ENCODE measurements around the gene ADD3.

ADD3 gene

GRCh38 chr10:110005719-110006118, 2.1 kb upstream of the ADD3 start:
- no peak for DNase-seq

DNA sequence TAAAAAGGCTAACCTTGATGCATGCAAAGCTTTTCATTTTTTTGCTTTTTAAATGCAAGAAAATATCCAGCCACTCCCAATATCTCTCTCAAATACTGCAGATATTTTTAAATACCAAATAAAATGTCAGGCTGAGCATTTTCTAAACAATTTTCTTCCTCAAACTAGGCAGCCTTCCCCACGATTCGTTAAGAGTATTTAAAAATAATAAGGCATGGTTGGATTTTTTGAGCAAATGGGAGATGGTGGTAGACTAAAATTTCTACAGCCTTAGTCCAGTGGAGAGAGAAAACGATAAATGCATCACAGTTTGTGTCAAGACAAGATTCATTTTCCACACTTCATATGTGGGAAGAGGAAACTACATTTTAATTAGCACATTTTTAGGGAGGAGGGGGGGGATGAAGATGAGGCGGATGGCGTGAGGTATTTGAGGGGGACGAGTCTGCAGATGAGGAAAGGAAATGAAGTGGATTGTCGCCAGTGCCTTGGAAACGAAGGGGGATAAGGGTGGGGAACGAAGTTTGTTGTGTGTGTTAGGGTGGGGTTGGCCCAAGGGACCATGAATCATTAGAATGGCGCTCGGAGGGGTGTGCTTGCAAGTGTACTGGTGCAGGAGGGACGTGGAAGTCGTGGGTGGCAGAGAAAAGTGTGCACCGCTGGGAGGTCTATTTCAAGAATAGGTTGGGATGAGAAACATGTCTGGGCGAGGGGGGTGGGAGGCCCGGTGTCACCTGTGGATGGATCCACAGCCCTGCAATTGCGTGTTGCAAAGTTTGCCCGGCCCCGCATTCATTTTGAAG, 1.2 kb upstream of the ADD3 start:
- DNase-seq, result no peak

DNA sequence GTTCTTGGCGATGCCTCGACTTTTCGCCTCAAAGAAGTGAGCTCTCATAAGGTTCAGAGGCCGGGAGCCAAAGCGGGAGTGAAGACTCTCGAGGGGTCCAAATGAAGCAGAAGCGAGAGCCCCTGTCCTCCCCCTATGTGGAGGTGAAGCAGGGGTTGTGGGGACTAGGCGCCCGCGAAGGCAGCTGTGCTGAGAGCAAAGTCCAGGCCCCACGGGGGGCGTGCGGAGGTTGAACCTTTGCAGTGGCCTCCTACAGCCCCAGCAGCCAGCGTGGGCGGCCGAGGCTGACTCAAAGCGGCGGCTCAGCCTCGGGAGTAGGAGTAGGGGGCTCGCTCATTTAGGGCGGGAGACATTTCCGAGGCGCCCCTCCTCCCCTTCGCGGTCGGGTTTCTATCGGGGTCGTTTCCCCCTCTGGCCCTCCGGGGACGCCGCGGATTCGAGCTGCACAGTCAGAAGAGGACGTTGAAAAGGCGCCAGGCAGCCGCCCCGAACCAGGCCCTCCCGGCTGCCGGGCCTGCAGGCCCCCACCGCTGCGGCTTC, 553 bp upstream of the ADD3 start:
- no peak for DNase-seq

GRCh38 chr10:110008518-110009339, 945 bp downstream of the ADD3 start:
- peak; percentile 51 for DNase-seq

DNA sequence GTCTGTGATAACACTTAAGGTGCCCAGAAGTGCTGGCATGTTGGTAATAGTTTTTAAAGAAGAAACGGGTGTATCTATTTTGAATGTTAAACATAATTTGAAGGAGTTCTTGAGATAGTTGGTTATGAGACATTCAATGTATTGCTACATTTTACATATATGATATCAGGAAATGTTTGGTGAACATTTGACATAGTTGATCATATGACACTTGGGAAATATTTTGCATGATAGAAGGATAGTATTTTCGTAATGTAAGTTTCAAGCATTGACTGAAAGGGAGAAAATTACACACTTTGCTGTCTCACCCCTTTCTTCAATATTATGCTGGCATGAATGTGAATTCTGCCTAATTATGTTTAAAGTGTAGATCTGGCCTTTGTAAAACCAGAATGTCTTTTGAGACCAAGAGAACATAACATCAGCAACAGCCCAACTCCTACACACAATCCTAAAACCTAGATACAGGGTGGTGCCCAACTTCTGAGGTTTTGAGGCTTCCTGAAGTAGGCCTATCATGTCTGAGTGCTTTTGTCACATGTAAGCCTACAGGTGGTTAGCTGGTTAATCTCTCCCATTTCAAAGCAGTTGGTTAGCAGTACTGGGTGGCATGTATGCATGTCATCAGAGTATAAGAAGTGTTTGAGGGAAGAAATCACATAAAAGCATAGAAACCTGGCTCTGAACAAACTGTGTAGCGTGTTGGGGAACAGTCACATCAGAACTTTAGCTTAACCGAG, 2.1 kb downstream of the ADD3 start:
- no peak for DNase-seq

DNA sequence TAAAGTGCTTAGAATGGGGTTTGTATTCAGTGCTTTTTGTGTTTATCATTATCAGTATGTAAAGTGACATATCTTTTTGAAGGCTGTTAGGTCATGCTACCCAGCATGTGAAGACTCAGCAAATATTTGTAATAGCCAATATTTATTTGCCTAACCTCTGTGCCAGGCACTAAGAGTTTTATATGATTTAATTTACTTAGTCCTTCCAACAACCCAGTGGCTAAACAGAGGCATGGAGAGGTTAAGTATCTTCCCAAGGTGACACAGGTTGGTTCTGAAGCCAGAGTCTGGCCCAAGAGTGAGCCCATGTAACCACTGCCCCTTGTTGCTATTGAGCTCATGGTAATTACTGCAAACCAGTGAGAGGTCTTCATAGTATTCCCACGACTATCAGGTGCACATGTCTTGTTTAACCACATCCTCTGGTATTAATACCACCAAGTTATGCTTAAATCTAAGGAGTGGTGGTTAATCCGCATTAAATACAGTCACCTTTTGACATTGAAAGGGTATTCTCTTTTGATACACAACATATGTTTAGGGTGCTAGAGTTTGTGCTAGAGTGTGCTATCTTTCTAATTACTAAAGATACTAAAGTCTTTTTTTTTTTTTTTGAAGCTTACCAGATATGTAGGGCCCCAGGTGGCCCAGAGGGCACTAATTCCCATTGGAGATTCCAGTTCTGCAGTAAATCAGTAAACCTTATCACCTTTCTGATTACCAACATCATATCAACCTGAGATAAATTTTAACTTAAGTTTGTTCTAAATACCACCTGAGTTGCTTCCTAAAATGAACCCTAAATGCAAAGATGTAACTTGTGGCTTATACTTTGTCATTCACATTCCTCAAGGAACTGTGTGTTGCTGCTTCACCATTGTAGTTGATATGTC, 2.9 kb downstream of the ADD3 start:
- DNase-seq, result no peak

DNA sequence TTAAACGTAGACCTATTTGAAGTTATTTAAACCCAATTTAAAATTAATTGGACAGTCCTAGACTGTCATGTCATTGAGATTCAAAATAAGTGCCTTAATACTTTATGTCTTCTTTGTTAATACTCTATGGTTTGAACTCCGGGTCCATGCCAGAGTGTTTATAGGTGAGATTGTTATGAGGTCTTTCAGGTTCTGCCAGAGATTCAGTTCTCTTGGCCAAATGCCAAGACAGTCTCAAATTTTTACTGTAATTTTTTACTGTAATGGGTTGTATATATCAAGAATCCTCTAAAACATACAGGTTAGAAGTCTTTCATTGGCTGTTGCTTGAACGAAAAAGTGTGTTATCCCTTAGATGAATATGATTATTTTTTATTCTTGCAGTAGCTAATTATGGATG, 3.9 kb downstream of the ADD3 start:
- DNase-seq, result peak; percentile 12

- DNase-seq, result no peak
Observed at GRCh38 chr10:110013630-110014293, 6.0 kb downstream of the ADD3 start.

DNA sequence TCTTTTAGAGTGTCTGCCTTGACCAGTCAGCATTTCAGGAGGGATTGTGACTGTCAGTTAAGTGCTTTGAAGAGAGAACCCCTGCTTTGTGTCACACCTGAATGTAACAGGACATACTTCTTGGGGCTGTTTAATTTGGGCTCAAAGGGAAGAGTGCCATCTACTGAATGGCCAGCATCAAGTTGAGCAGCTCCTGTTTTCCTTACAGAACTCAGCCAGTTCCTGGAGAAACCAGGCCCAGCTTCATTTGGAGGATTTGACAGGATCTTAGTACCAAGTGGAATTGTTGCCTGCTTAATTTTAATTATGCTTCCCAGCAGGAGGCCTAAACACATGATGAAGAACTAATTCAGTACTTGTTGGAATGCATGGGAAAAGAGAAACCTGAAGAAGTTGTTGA, 8.3 kb downstream of the ADD3 start:
- no peak for DNase-seq

DNA sequence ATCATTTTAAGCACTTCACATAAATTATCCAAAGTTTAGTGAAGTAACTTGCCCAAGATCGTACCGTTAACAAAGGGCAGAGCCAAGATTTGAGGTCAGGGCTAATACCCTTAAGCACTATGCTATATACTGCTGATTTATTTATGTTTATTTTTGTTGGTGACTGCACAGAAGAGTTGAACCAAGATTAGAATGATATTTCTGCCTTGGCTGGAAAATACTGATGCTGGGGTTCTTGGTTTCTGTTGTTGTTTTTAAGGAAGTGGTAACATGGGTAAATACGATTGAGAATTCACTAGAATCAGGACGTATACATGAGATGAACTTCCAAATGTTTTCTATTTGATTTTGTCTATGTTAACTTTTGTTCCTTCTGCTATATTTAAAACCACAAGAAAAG, 9.3 kb downstream of the ADD3 start:
- DNase-seq, result no peak

GRCh38 chr10:110017907-110018306, 10.1 kb downstream of the ADD3 start:
- DNase-seq, result no peak

GRCh38 chr10:110020265-110020664, 12.5 kb downstream of the ADD3 start:
- no peak for DNase-seq

GRCh38 chr10:110022716-110023504, 15.1 kb downstream of the ADD3 start:
- DNase-seq, result no peak

- DNase-seq, result no peak
Observed at GRCh38 chr10:110023785-110024465, 16.1 kb downstream of the ADD3 start.

GRCh38 chr10:110029450-110029849, 21.7 kb downstream of the ADD3 start:
- DNase-seq, result no peak

DNA sequence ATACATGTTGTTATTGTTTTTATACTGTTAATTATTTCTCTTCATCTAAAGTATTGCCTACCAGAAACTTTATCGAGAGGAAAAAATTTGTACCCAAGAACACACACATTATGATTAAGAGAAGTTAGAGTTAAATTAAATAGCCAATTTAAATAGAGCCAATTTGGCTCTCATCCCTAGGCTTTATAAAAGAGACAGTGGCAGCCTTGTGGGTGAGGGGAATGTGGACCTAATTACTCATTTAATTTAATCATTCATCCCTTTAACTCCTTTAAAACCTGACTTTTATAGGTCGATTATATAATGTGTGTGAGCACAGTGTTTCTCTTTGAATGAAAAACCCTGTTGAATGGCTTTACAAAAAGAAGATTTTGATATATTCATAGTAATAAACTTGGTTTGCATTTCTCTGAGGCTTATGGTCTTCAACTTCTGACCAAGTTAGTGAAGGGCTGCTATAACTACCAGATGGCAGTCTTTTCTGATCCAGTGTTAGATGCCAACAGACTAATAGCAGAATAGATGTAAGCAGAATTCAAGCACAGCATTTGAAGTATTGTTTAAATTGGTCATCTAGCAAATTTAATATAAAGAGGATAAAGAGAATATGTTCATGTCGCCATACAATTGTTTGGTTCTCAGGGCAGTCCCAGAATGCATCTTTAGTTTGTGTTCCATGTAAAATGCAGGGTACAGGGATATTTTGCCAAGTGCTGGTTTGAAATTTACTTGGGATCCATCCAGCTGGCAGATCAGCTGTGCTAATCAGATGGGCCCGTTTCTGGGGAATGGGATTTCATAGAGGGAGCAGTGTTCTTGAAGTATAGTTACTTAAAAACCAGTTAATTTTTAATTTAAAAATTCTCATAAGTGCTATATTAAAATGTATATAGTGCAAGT, 25.3 kb downstream of the ADD3 start:
- no peak for DNase-seq

DNA sequence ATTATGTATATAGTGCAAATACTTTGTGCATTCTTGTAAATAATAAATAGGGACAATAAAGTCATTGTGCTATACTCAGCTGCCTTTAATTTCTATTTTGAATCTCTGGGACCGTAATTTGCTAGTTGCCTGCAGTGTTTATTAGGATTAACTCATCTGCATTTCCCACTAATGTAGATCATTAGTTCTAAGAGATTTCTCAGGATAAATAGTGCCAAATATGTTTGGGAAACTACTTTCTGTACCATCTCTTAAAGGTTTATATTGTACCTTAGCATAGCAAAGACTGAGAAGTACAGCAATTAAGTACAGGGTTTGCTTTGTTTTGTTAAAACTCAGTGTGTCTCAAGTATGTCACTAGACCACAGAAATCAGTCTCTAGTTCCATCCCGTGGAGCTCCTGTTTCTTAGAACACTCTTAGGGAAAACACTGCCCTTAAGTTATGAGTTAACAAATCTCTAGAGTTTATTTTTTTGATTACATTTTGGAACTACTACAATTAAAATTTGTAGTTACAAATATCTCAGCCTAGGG, 26.0 kb downstream of the ADD3 start:
- DNase-seq, result no peak

- DNase-seq, result no peak
Observed at GRCh38 chr10:110034596-110034995, 26.8 kb downstream of the ADD3 start.
